HG03064 (cell line): ENCODE measurements around the gene STARD7.

Source experiments
- ATAC-seq: cut with Tn5 transposase; IDR thresholded peaks from one replicate; pipeline ENCODE4 v1.9.1; 2021; ENCODE audit warnings: low read depth; ENCODE audit not compliant: unreplicated experiment

STARD7 gene

DNA sequence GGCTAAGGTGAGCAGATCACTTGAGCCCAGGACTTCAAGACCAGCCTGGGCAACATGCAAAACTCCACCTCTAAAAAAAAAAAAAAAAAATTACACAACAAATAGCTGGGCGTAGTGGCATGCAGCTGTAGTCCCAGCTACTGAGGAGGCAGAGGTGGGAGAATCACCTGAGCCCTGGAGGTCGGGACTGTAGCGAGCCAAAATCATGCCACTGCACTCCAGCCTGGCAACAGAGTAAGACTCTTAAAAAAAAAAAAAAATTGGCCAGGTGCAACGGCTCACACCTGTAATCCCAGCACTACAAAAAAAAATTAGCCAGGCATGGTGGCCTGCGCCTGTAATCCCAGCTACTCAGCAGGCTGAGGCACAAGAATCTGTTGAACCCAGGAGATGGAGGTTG lies 7.3 kb downstream of the STARD7 start:
- no peak for ATAC-seq

- no peak for ATAC-seq
Observed at GRCh38 chr2:96198921-96199320, 9.7 kb downstream of the STARD7 start.

GRCh38 chr2:96197546-96198255 lies 10.9 kb downstream of the STARD7 start:
- ATAC-seq = no peak

- ATAC-seq = no peak
Observed at GRCh38 chr2:96195410-96196066, 13.1 kb downstream of the STARD7 start.

DNA sequence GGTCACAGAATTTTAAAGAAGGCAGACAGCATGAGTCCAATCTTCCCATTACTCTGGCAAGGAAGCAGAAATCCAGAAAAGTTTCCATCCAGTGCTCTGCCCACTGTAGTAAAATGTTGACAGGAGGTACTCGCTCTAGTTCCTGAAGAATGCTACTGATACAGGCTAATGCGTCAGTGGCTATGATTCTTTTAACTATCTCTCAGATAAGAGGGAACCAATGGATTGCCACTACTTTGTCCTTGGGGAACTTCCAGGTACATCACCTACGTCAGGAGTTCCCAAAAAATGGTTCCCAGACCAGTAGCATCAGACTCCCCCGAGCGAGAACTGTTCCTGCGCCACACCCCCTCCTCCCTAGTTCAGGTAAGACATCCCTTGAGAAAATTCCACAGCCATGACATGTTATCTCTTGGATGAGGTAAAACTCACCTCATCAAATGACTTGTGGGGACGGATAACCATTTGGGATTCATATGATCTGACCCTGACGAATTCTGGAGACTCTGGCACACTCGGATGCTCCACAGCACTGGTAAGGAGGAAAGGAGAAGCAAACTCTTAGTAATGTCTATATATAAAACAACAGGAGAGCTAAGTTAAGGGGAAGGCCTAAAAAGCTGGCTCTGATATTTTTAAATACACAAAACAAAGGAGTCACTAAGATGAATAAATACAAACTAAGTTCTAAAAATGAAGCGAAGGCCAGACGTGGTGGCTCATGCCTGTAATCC lies 16.5 kb downstream of the STARD7 start:
- ATAC-seq = no peak

DNA sequence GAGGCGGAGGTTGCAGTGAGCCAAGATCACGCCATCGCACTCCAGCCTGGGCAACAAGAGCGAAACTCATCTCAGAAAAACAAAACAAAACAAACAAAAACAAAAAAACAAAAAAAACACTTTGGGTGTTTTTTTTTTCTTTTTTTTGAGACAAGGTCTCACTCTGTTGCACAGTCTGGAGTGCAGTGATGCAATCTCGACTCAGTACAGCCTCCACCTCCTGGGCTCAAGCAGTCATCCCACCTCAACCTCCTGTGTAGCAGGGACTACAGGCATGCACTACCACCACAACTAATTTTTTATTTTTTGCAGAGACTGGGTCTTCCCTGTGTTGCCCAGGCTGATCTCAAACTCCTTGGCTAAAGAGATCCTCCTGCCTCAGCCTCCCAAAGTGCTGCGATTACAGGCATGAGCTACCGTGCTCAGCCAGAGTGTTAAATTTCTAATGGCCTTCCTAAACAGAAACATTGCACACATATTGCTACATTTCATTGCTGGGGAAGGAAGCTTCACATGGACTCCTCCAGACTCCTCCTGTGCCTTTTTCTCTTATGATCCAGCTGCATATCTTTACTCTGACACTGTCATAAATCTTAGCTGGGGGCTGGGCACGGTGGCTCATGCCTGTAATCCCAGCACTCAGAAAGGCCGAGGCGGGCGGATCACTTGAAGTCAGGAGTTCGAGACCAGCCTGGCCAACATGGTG lies 19.7 kb downstream of the STARD7 start:
- no peak for ATAC-seq

- ATAC-seq = no peak
Observed at GRCh38 chr2:96186562-96186961, 22.1 kb downstream of the STARD7 start.

GRCh38 chr2:96185516-96185915 lies 23.1 kb downstream of the STARD7 start:
- no peak for ATAC-seq

DNA sequence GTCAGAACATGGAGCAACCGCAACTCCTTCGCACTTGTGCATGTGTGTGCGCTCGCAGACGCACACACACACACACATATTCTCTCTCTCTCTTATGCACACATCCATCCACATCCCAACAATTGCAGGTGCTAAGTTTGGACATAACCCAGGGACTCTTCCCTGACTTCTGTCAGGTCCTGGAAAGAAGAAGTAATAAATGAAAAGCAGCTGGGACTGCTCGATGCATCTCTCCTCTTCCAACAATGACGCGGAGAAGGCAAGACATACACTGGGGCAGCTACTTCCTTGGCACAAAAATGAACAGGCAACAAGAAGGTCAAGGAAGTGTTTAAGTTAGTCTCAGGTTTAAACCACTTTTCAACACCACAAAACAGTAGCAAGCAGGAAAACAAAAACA lies 23.6 kb downstream of the STARD7 start:
- no peak for ATAC-seq

DNA sequence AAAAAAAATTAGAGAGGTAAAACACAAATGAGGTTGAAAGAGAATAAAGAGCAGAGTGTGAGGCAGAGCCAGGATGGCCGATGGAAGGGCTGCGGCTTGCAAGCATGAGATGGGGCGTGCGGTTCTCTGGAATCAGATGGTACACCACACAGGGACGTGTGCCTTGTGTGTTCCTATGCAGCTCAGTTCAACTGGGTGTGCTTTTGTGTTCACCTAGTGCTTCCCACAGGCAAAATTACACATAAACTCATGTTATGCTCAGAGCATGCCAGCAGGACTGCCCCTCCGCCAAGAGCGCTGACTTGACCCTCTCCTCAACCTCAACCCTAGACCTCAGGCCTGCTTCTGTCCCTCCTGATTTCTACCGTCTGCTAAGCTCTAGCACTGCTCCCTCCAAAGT lies 24.4 kb downstream of the STARD7 start:
- ATAC-seq = no peak

GRCh38 chr2:96181529-96181928 lies 27.1 kb downstream of the STARD7 start:
- no peak for ATAC-seq

DNA sequence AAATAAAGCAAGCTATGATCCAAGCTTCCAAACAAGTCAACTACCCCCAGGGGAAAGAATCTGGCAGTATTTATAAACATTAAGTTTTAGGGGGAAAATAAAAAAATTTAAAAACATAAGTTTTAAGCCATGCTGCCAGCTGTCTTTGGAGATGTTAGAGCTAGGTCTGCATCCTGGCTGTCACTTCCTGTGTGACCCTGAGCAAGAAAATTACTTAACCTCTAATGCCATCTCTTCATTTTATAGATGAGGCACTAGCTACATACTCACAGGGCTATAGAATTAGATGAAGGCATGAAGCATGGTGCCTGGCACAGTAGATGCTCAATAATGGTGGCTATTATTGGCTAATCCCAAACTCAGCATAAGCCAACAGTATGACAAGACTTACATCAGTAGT lies 28.1 kb downstream of the STARD7 start:
- ATAC-seq = no peak

DNA sequence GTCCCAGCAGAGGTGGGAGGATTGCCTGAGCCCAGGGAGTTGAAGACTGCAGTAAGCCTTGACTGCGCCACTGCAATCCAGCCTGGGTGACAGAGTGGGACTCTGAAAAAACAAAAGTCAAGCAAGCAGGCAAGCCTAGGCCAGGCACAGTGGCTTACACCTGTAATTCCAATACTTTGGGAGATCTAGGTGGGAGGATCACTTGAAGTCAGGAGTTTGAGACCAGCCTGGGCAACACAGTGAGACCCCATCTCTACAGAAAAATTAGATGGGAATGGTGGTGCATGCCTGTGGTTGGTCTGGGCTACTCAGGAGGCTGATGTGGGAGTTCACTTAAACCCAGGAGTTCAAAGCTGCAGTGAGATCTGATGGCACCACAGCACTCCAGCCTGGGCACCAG lies 28.6 kb downstream of the STARD7 start:
- no peak for ATAC-seq

DNA sequence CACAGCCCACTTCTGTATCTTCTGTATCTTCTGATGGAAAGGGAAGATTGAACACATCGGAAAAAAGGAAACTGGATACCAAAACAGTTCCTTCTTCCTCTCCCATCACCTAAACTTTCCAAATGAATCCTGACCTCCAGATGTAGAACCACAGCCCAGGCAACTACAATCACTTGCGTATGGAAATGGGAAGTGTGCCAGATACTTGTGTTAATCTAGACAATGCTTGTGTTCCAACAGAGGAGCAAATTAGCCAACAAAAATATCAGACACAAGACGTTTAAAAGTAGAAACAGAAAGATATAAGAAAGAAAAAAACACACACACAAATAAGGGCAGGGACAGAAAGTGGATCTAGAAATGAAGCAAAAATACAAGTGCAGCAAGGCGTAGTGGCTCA lies 32.0 kb downstream of the STARD7 start:
- ATAC-seq = no peak

DNA sequence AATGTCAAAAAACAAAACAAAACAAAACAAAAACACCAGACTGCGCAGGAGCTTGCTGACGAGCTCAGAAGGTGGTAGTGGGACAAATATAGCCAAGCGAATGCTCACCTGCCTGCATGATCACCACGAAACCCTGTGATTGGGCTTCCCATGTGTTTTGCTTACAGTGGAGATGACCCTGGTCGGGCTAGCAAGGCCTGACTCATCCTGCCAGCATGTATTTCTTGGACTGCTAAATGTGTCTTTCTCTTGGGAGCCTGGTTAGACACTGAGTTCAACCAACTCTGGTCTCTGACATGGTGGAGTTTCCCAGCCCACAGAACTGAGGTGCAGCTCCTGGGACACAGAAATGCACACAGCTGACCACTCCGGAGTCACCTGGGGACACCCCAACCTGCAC lies 32.7 kb downstream of the STARD7 start:
- no peak for ATAC-seq

GRCh38 chr2:96174251-96175144 lies 34.1 kb downstream of the STARD7 start:
- ATAC-seq = no peak

DNA sequence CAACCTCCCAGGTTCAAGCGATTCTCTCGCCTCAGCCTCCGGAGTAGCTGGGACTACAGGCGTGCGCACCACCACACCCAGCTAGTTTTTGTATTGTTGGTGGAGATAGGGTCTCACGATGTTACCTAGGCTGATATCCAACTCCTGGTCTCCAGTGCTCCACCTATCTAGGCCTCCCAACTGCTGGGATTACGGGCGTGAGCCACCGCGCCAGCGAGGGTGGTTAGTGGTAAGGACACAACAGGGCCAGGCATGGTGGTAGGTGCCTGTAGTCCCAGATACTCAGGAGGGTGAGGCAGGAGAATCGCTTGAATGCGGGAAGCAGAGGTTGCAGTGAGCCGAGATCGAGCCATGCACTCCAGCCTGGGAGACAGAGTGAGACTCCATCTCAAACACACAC lies 36.8 kb downstream of the STARD7 start:
- ATAC-seq = no peak

GRCh38 chr2:96170626-96171025 lies 38.0 kb downstream of the STARD7 start:
- ATAC-seq = no peak

GRCh38 chr2:96169868-96170507 lies 38.6 kb downstream of the STARD7 start:
- no peak for ATAC-seq
